Hepatocyte (in vitro differentiated cells): Measurements from ENCODE around the gene SCGN. TPM values are rescaled to one million over a fixed set of nuclear protein-coding genes. Genes with fewer than 3 reads are reported as not detected.
A peak's percentile ranks its signal among the peaks of the same experiment; 100 is the strongest.

Experiments
- DNase-seq: peaks from one replicate; pipeline ENCODE4 v3.0.0-alpha.2; 2016; ENCODE audit warnings: low spot score
- H2AFZ ChIP-seq: fragments of 200-600 bp; sonication (generic); 2 replicates; pipeline ENCODE4 v1.6.0; 2016; ENCODE audit warnings: antibody characterized with exemption, mild to moderate bottlenecking
- H3K27ac ChIP-seq: fragments of 200-600 bp; sonication (generic); 2 replicates; pipeline ENCODE4 v1.5.1; 2016; ENCODE audit warnings: mild to moderate bottlenecking
- H3K27me3 ChIP-seq: fragments of 200-600 bp; sonication (generic); 2 replicates; pipeline ENCODE4 v1.6.1; 2016
- H3K36me3 ChIP-seq: fragments of 200-600 bp; sonication (generic); replicated peaks from 2 replicates; pipeline ENCODE4 v1.5.1; 2016; ENCODE audit warnings: low read depth; ENCODE audit not compliant: insufficient read depth
- H3K4me1 ChIP-seq: fragments of 200-600 bp; sonication (generic); 2 replicates; pipeline ENCODE4 v1.5.1; 2016; ENCODE audit warnings: mild to moderate bottlenecking, moderate library complexity; ENCODE audit not compliant: insufficient read depth
- H3K4me2 ChIP-seq: fragments of 200-600 bp; sonication (generic); 2 replicates; pipeline ENCODE4 v1.6.0; 2016
- H3K4me3 ChIP-seq: fragments of 200-600 bp; sonication (generic); 2 replicates; pipeline ENCODE4 v1.5.1; 2016; ENCODE audit warnings: mild to moderate bottlenecking
- H3K79me2 ChIP-seq: fragments of 200-600 bp; sonication (generic); 2 replicates; pipeline ENCODE4 v1.6.0; 2017; ENCODE audit warnings: mild to moderate bottlenecking
- H3K9me2 ChIP-seq: fragments of 200-600 bp; sonication (generic); replicated peaks from 2 replicates; pipeline ENCODE4 v1.6.0; 2017; ENCODE audit warnings: mild to moderate bottlenecking; ENCODE audit not compliant: insufficient read depth
- H3K9me3 ChIP-seq: fragments of 200-600 bp; sonication (generic); 2 replicates; pipeline ENCODE4 v1.5.1; 2016; ENCODE audit warnings: low read depth, mild to moderate bottlenecking
- H4K20me1 ChIP-seq: fragments of 200-600 bp; sonication (generic); 2 replicates; pipeline ENCODE4 v1.6.0; 2016; ENCODE audit warnings: mild to moderate bottlenecking; ENCODE audit not compliant: insufficient read depth, poor library complexity, severe bottlenecking
- CTCF ChIP-seq: fragments of 200-600 bp; sonication (generic); IDR thresholded peaks from 2 replicates; pipeline ENCODE4 v1.5.1; 2016; ENCODE audit warnings: antibody characterized with exemption, mild to moderate bottlenecking; ENCODE audit not compliant: poor library complexity
- EZH2 ChIP-seq: fragments of 200-600 bp; sonication (generic); IDR thresholded peaks from 2 replicates; pipeline ENCODE4 v1.6.1; 2016; ENCODE audit warnings: antibody characterized with exemption, mild to moderate bottlenecking, borderline replicate concordance
- EZH2phosphoT487 ChIP-seq: fragments of 200-600 bp; sonication (generic); IDR thresholded peaks from one replicate; pipeline ENCODE4 v1.6.1; 2018; ENCODE audit warnings: antibody characterized with exemption, mild to moderate bottlenecking, low read depth, moderate library complexity; ENCODE audit not compliant: unreplicated experiment, severe bottlenecking
- WGBS: methylation state at CpG from one replicate; pipeline ENCODE4 v1.1.6; 2016; ENCODE audit warnings: low lambda C conversion rate; ENCODE audit errors: missing lambda C conversion rate; 5-methylcytosine and 5-hydroxymethylcytosine counted together
- polyA plus RNA-seq: library from polyadenylated mRNA; unstranded; fragments of >200 nt; fragmentation: Nextera tagmentation; extraction: Ambion mirVana; gene quantifications from 2 replicates; pipeline ENCODE4 v1.2.1, GENCODE V29; 2016
- total RNA-seq: library from RNA; depleted of rRNA; stranded (reverse); fragments of >200 nt; gene quantifications from 2 replicates; pipeline ENCODE4 v1.2.3, GENCODE V29; 2014

Gene SCGN
- total and polyA plus RNA-seq, 2 experiments from 2014 or later, result 14.2 to 25.9 TPM

GRCh38 chr6:25637211-25637610, 14.8 kb upstream of the SCGN start:
- DNase-seq, result no peak
- no peaks in the 10 kb centered on the region for H3K27me3 ChIP-seq
- H3K4me2 ChIP-seq, result no peak overlapping the region
- no peak overlapping the region for H2AFZ ChIP-seq
- peaks cover 23% of the 10 kb centered on the region for H3K4me1 ChIP-seq
- H3K36me3 ChIP-seq, result no peaks in the 10 kb centered on the region
- peak overlapping the region; percentile 4 for H3K27ac ChIP-seq
- no peaks in the 10 kb centered on the region for H3K9me2 ChIP-seq
- TF ChIP-seq EZH2, result no peak
- TF ChIP-seq CTCF, result no peak
- no peak for TF ChIP-seq EZH2phosphoT487
- no peak overlapping the region for H3K4me3 ChIP-seq
- H3K79me2 ChIP-seq, result no peaks in the 10 kb centered on the region
- WGBS, result 52% methylated on average over 1 of the region's 1 CpG
- no peaks in the 10 kb centered on the region for H3K9me3 ChIP-seq
- H4K20me1 ChIP-seq, result no peaks in the 10 kb centered on the region

- Histone ChIP-seq H3K27me3 (no peaks in the 10 kb centered on the region), H3K4me3 (no peak overlapping the region), H3K79me2 (no peaks in the 10 kb centered on the region), H4K20me1 (no peaks in the 10 kb centered on the region), H3K27ac (peak overlapping the region; percentile 4), H3K9me3 (no peaks in the 10 kb centered on the region), H2AFZ (no peak overlapping the region), H3K4me1 (peaks cover 31% of the 10 kb centered on the region), H3K4me2 (no peak overlapping the region), H3K9me2 (no peaks in the 10 kb centered on the region), H3K36me3 (no peaks in the 10 kb centered on the region)
- WGBS, result 70% methylated on average over 4 of the region's 4 CpGs
- DNase-seq, result peak; percentile 53
- no peak for TF ChIP-seq EZH2
- peak; percentile 17 for TF ChIP-seq CTCF
- no peak for TF ChIP-seq EZH2phosphoT487
Measured at GRCh38 chr6:25637960-25638434, 14.0 kb upstream of the SCGN start.

- peaks cover 32% of the 10 kb centered on the region for H3K4me1 ChIP-seq
- H3K9me2 ChIP-seq, result no peaks in the 10 kb centered on the region
- H3K36me3 ChIP-seq, result no peaks in the 10 kb centered on the region
- no peak overlapping the region for H3K4me3 ChIP-seq
- H3K4me2 ChIP-seq, result no peak overlapping the region
- no peak overlapping the region for H3K27ac ChIP-seq
- H3K9me3 ChIP-seq, result no peaks in the 10 kb centered on the region
- 93% methylated on average over 4 of the region's 4 CpGs for WGBS
- no peak for TF ChIP-seq CTCF
- no peak for TF ChIP-seq EZH2
- TF ChIP-seq EZH2phosphoT487, result no peak
- H3K79me2 ChIP-seq, result no peaks in the 10 kb centered on the region
- H2AFZ ChIP-seq, result no peak overlapping the region
- no peak for DNase-seq
- no peaks in the 10 kb centered on the region for H3K27me3 ChIP-seq
- no peaks in the 10 kb centered on the region for H4K20me1 ChIP-seq
Measured at GRCh38 chr6:25639653-25640052, 12.4 kb upstream of the SCGN start.

- H3K36me3 ChIP-seq, result no peaks in the 10 kb centered on the region
- WGBS, result 67% methylated on average over 5 of the region's 5 CpGs
- no peaks in the 10 kb centered on the region for H4K20me1 ChIP-seq
- peaks cover 28% of the 10 kb centered on the region for H3K4me1 ChIP-seq
- H3K27me3 ChIP-seq, result no peaks in the 10 kb centered on the region
- H3K27ac ChIP-seq, result no peak overlapping the region
- no peaks in the 10 kb centered on the region for H3K79me2 ChIP-seq
- H3K9me2 ChIP-seq, result no peaks in the 10 kb centered on the region
- DNase-seq, result no peak
- no peak overlapping the region for H2AFZ ChIP-seq
- no peaks in the 10 kb centered on the region for H3K9me3 ChIP-seq
- TF ChIP-seq EZH2 (no peak), CTCF (no peak), EZH2phosphoT487 (no peak)
- H3K4me2 ChIP-seq, result no peak overlapping the region
- H3K4me3 ChIP-seq, result no peak overlapping the region
Measured at GRCh38 chr6:25640446-25640845, 11.6 kb upstream of the SCGN start.
